Liver (tissue), 9 donors: Measurements from ENCODE around the gene GCNT1. TPM values are rescaled to one million over a fixed set of nuclear protein-coding genes. Genes with fewer than 3 reads are reported as not detected.
"Not testable (repeated sequence)": the region's sequence is repeated elsewhere in the genome, so short reads cannot be mapped to it uniquely, and the experiment has no call there.

ENCODE experiments used
- DNase-seq: peaks from one replicate; pipeline ENCODE4 v3.0.0-alpha.2; 2017; ENCODE audit warnings: low spot score
- H3K27ac ChIP-seq, 2 donors: one replicate each; pipeline ENCODE4 v1.7.0; 2013; ENCODE audit warnings: inconsistent platforms in 2 of 2, low read length in 2 of 2, control low read depth in 1 of 2, low read depth in 1 of 2, mild to moderate bottlenecking in 1 of 2
- H3K27me3 ChIP-seq, 4 donors: one replicate each; pipeline versions ENCODE4 v1.6.1 to v1.7.0; 2013; ENCODE audit warnings: low read length in 3 of 4, inconsistent platforms in 1 of 4, mild to moderate bottlenecking in 1 of 4, moderate library complexity in 1 of 4; ENCODE audit not compliant: control insufficient read depth in 4 of 4, insufficient read depth in 4 of 4
- H3K36me3 ChIP-seq, 4 donors: one replicate each; pipeline versions ENCODE4 v1.6.1 to v1.7.0; 2013; ENCODE audit warnings: low read length in 3 of 4, mild to moderate bottlenecking in 3 of 4, low read depth in 1 of 4, moderate library complexity in 1 of 4; ENCODE audit not compliant: control insufficient read depth in 4 of 4, insufficient read depth in 3 of 4
- H3K4me1 ChIP-seq, 4 donors: one replicate each; pipeline versions ENCODE4 v1.6.1 to v1.7.0; 2013; ENCODE audit warnings: low read length in 3 of 4, mild to moderate bottlenecking in 3 of 4, moderate library complexity in 1 of 4; ENCODE audit not compliant: control insufficient read depth in 4 of 4, insufficient read depth in 4 of 4
- H3K4me3 ChIP-seq, 3 donors: one replicate each; pipeline versions ENCODE4 v1.6.1 to v1.7.0; 2013; ENCODE audit warnings: low read length in 3 of 3, control low read depth in 1 of 3, low read depth in 1 of 3, mild to moderate bottlenecking in 1 of 3
- H3K9ac ChIP-seq, 2 donors: one replicate each; pipeline ENCODE4 v1.7.0; 2013; ENCODE audit warnings: low read length in 2 of 2, mild to moderate bottlenecking in 2 of 2, moderate library complexity in 2 of 2, control low read depth in 1 of 2, low read depth in 1 of 2
- H3K9me3 ChIP-seq, 4 donors: one replicate each; pipeline versions ENCODE4 v1.6.1 to v1.7.0; 2013; ENCODE audit warnings: low read length in 3 of 4; ENCODE audit not compliant: control insufficient read depth in 4 of 4
- EGR1 ChIP-seq, 2 donors: IDR thresholded peaks; 2 replicates each; pipeline ENCODE4 v1.6.1; 2016 to 2018; ENCODE audit warnings: antibody characterized with exemption in 2 of 2, low read depth in 2 of 2
- FOXA1 ChIP-seq: IDR thresholded peaks from 2 replicates; pipeline ENCODE4 v1.6.1; 2016; ENCODE audit warnings: antibody characterized with exemption
- FOXA2 ChIP-seq: IDR thresholded peaks from 2 replicates; pipeline ENCODE4 v1.6.1; 2016; ENCODE audit warnings: antibody characterized with exemption
- GABPA ChIP-seq, 2 donors: IDR thresholded peaks in 1 of 2; conservative IDR thresholded peaks in 1 of 2; 2 replicates each; pipeline ENCODE4 v1.6.1; 2016; ENCODE audit warnings: antibody characterized with exemption in 2 of 2, mild to moderate bottlenecking in 1 of 2, moderate library complexity in 1 of 2
- HNF4A ChIP-seq, 2 donors: conservative IDR thresholded peaks; 2 replicates each; pipeline ENCODE4 v1.6.1; 2016; ENCODE audit warnings: antibody characterized with exemption in 2 of 2, mild to moderate bottlenecking in 2 of 2
- HNF4G ChIP-seq: IDR thresholded peaks from 2 replicates; pipeline ENCODE4 v1.6.1; 2016; ENCODE audit warnings: antibody characterized with exemption
- JUND ChIP-seq, 2 donors: IDR thresholded peaks; 2 replicates each; pipeline ENCODE4 v1.6.1; 2016; ENCODE audit warnings: antibody characterized with exemption in 2 of 2
- NR2F2 ChIP-seq: IDR thresholded peaks from 2 replicates; pipeline ENCODE4 v1.6.1; 2016; ENCODE audit warnings: antibody characterized with exemption
- RAD21 ChIP-seq, 2 donors: IDR thresholded peaks; 2 replicates each; pipeline ENCODE4 v1.6.1; 2016; ENCODE audit warnings: antibody characterized with exemption in 2 of 2, mild to moderate bottlenecking in 2 of 2
- RXRA ChIP-seq, 2 donors: IDR thresholded peaks; 2 replicates each; pipeline ENCODE4 v1.6.1; 2017 to 2018; ENCODE audit warnings: antibody characterized with exemption in 2 of 2, mild to moderate bottlenecking in 1 of 2
- SP1 ChIP-seq: IDR thresholded peaks from 2 replicates; pipeline ENCODE4 v1.6.1; 2018; ENCODE audit warnings: antibody characterized with exemption, mild to moderate bottlenecking
- TAF1 ChIP-seq: conservative IDR thresholded peaks from 2 replicates; pipeline ENCODE4 v1.6.1; 2016; ENCODE audit warnings: antibody characterized with exemption, mild to moderate bottlenecking
- YY1 ChIP-seq: IDR thresholded peaks from 2 replicates; pipeline ENCODE4 v1.6.1; 2016; ENCODE audit warnings: antibody characterized with exemption, mild to moderate bottlenecking
- WGBS: extraction: QIAGEN DNeasy Blood & Tissue Kit; methylation state at CpG from one replicate; pipeline ENCODE4 v1.1.7; 2013; 5-methylcytosine and 5-hydroxymethylcytosine counted together
- polyA plus RNA-seq, 2 donors: library from polyadenylated mRNA; stranded (reverse) in 1 of 2; unstranded in 1 of 2; fragments of 200-250 nt in 1 of 2; fragments of >200 nt in 1 of 2; fragmentation: Nextera tagmentation in 1 of 2; extraction: Ambion mirVana in 1 of 2; gene quantifications; one replicate each; pipeline versions ENCODE4 v1.2.1 to v1.2.3, GENCODE V29; 2013 to 2015
- total RNA-seq, 2 donors: library from RNA; depleted of rRNA; stranded (reverse); fragments of >200 nt; gene quantifications; one replicate each; pipeline ENCODE4 v1.2.3, GENCODE V29; 2014
- TF ChIP-seq, protein P1 (sequence below): IDR thresholded peaks from 2 replicates; pipeline ENCODE4 v1.6.1; 2016; ENCODE audit warnings: antibody characterized with exemption, mild to moderate bottlenecking
- TF ChIP-seq, protein P2 (sequence below): IDR thresholded peaks from 2 replicates; pipeline ENCODE4 v1.6.1; 2016; ENCODE audit warnings: antibody characterized with exemption
- TF ChIP-seq, protein P3 (sequence below): IDR thresholded peaks from 2 replicates; pipeline ENCODE4 v1.6.1; 2016; ENCODE audit warnings: antibody characterized with exemption
- TF ChIP-seq, protein P4 (sequence below): IDR thresholded peaks from 2 replicates; pipeline ENCODE4 v1.6.1; 2016; ENCODE audit warnings: antibody characterized with exemption
- TF ChIP-seq, protein P5 (sequence below): fragments of 150-350 bp; IDR thresholded peaks from 2 replicates; pipeline ENCODE4 v1.5.1; 2017; ENCODE audit warnings: improper control_type of control experiment, low read depth, low read length; ENCODE audit not compliant: missing input control
- donor health status: healthy.
- donor health status: healthy.
- donor health status: healthy.
- donor health status: healthy.
- donor health status: healthy.

The GCNT1 gene
- total and polyA plus RNA-seq, 4 donors, result 0.82 to 4.3 (median 2.6) TPM

DNA sequence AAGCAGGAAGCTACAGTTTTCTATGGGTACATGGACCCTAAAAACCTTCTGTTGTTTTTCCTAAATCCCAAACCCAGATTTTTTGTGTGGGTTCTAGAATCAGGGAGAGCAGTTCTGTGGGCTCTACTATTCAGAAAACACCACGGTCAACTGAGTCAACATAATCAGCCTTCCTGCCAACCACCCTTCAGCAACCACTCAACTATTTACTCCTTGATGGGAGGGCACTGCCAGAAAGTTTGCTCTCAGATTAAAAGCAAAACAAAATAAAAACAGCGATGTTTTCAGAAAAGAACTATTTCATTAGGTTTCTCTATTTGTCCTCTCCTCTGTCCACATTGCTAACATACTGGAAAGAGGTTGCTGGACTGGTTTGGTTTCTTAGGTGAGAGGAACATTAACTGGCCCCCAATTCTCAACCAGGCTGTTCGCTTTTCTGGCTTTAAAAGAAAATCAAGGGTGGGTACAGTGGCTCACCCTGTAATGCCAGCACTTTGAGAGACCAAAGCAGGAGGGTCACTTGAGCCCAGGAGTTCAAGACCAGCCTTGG lies 72.3 kb downstream of the GCNT1 start (continued):
- TF ChIP-seq, protein P1, sequence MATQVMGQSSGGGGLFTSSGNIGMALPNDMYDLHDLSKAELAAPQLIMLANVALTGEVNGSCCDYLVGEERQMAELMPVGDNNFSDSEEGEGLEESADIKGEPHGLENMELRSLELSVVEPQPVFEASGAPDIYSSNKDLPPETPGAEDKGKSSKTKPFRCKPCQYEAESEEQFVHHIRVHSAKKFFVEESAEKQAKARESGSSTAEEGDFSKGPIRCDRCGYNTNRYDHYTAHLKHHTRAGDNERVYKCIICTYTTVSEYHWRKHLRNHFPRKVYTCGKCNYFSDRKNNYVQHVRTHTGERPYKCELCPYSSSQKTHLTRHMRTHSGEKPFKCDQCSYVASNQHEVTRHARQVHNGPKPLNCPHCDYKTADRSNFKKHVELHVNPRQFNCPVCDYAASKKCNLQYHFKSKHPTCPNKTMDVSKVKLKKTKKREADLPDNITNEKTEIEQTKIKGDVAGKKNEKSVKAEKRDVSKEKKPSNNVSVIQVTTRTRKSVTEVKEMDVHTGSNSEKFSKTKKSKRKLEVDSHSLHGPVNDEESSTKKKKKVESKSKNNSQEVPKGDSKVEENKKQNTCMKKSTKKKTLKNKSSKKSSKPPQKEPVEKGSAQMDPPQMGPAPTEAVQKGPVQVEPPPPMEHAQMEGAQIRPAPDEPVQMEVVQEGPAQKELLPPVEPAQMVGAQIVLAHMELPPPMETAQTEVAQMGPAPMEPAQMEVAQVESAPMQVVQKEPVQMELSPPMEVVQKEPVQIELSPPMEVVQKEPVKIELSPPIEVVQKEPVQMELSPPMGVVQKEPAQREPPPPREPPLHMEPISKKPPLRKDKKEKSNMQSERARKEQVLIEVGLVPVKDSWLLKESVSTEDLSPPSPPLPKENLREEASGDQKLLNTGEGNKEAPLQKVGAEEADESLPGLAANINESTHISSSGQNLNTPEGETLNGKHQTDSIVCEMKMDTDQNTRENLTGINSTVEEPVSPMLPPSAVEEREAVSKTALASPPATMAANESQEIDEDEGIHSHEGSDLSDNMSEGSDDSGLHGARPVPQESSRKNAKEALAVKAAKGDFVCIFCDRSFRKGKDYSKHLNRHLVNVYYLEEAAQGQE, result no peak
- TF ChIP-seq FOXA2, result no peak
- TF ChIP-seq, protein P2, sequence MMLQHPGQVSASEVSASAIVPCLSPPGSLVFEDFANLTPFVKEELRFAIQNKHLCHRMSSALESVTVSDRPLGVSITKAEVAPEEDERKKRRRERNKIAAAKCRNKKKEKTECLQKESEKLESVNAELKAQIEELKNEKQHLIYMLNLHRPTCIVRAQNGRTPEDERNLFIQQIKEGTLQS, result no peak

DNA sequence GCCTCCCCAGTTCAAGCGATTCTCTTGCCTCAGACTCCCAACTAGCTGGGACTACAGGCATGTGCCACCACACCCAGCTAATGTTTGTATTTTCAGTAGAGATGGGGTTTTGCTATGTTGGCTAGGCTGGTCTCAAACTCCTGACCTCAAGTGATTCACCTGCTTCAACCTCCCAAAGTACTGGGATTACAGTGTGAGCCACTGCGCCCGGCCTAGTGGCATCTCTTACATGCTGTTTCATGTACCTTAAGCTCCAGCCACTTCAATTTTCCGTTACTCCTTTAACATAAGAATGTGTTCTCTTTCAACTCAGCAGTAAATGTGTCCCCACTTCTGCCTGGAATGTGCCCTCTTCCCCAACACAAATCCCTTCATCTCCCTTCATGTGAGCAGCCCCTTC lies 73.9 kb downstream of the GCNT1 start:
- 94% methylated on average over 4 of the region's 4 CpGs for WGBS
- not testable (repeated sequence) for H3K27me3 ChIP-seq, H3K4me3 ChIP-seq, H3K9ac ChIP-seq, H3K4me1 ChIP-seq, H3K36me3 ChIP-seq, H3K27ac ChIP-seq, H3K9me3 ChIP-seq, DNase-seq

DNA sequence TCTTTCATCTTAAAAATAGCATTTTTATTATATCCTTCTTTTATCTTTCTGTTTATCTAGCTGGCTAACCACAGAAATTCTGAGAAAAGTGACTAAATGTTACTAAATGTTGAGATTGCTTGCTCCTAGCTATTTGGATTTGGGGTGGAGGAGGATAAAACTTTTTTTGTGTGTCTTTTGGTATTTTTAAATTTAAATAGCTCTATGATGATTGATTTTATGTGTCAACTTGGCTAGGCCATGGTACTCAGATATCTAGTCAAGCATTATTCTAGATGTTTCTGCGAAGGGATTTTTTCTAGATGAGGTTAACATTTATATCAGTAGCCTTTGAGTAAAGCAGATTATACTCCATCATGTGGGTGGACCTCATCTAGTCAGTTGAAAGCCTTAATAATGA lies 75.0 kb downstream of the GCNT1 start:
- WGBS, result 93% methylated on average over 1 of the region's 1 CpG
- Histone ChIP-seq H3K9ac (no peak overlapping the region), H3K9me3 (no peaks in the 10 kb centered on the region), H3K27ac (no peak overlapping the region), H3K4me3 (no peak overlapping the region), H3K27me3 (no peaks in the 10 kb centered on the region), H3K4me1 (no peaks in the 10 kb centered on the region), H3K36me3 (no peaks in the 10 kb centered on the region)
- TF ChIP-seq NR2F2 (no peak), EGR1 (IDR thresholded peaks at IDR 0.05; ENCODE audit: low read depth in 2 of 2) (no peak), YY1 (no peak), SP1 (no peak), HNF4A (conservative IDR thresholded peaks at IDR 0.05) (no peak), JUND (IDR thresholded peaks at IDR 0.05) (no peak), RXRA (IDR thresholded peaks at IDR 0.05) (no peak), FOXA1 (no peak), FOXA2 (no peak), RAD21 (IDR thresholded peaks at IDR 0.05) (no peak), GABPA (IDR thresholded peaks at IDR 0.05 in 1 of 2, conservative IDR thresholded peaks at IDR 0.05 in 1 of 2) (no peak), HNF4G (no peak), TAF1 (no peak)
- TF ChIP-seq, protein P3, sequence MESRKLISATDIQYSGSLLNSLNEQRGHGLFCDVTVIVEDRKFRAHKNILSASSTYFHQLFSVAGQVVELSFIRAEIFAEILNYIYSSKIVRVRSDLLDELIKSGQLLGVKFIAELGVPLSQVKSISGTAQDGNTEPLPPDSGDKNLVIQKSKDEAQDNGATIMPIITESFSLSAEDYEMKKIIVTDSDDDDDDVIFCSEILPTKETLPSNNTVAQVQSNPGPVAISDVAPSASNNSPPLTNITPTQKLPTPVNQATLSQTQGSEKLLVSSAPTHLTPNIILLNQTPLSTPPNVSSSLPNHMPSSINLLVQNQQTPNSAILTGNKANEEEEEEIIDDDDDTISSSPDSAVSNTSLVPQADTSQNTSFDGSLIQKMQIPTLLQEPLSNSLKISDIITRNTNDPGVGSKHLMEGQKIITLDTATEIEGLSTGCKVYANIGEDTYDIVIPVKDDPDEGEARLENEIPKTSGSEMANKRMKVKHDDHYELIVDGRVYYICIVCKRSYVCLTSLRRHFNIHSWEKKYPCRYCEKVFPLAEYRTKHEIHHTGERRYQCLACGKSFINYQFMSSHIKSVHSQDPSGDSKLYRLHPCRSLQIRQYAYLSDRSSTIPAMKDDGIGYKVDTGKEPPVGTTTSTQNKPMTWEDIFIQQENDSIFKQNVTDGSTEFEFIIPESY, result no peak
- TF ChIP-seq, protein P1, result no peak
- TF ChIP-seq, protein P4, sequence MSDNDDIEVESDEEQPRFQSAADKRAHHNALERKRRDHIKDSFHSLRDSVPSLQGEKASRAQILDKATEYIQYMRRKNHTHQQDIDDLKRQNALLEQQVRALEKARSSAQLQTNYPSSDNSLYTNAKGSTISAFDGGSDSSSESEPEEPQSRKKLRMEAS, result no peak
- TF ChIP-seq, protein P5, sequence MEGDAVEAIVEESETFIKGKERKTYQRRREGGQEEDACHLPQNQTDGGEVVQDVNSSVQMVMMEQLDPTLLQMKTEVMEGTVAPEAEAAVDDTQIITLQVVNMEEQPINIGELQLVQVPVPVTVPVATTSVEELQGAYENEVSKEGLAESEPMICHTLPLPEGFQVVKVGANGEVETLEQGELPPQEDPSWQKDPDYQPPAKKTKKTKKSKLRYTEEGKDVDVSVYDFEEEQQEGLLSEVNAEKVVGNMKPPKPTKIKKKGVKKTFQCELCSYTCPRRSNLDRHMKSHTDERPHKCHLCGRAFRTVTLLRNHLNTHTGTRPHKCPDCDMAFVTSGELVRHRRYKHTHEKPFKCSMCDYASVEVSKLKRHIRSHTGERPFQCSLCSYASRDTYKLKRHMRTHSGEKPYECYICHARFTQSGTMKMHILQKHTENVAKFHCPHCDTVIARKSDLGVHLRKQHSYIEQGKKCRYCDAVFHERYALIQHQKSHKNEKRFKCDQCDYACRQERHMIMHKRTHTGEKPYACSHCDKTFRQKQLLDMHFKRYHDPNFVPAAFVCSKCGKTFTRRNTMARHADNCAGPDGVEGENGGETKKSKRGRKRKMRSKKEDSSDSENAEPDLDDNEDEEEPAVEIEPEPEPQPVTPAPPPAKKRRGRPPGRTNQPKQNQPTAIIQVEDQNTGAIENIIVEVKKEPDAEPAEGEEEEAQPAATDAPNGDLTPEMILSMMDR, result no peak
- TF ChIP-seq, protein P2, result no peak
- DNase-seq, result no peak
